Activated naive CD8-positive, alpha-beta T cell treated with anti-CD3 and anti-CD28 coated beads, Interleukin-2, amount 10 ng/mL, durations not matched to agents 7 days and 5 days (primary cell): ENCODE measurements around the gene PTPN20. TPM values are rescaled to one million over a fixed set of nuclear protein-coding genes. Genes with fewer than 3 reads are reported as not detected.
"Not testable (repeated sequence)": the region's sequence is repeated elsewhere in the genome, so short reads cannot be mapped to it uniquely, and the experiment has no call there.

Experiments used
- ATAC-seq: fragments of 150-1000 bp; cut with Tn5 transposase; one replicate; pipeline ENCODE4 v1.10.0; 2021; ENCODE audit warnings: low read depth, moderate library complexity
- POLR2A ChIA-PET: fragments of 350-600 bp; sonication (Branson Sonifier 250); formaldehyde crosslinking; loops from one replicate; lab custom pipeline; 2021; ENCODE audit warnings: antibody characterized with exemption; lab: Charles Lee
- DNase-seq: peaks from one replicate; pipeline ENCODE4 v3.0.0; 2021
- H3K27ac Mint-ChIP-seq: one replicate; pipeline ENCODE4 v1.8.0; 2022; ENCODE audit warnings: mild to moderate bottlenecking, mixed read lengths
- H3K27me3 Mint-ChIP-seq: one replicate; pipeline ENCODE4 v1.8.0; 2022; ENCODE audit warnings: mild to moderate bottlenecking, moderate library complexity, mixed read lengths
- H3K36me3 Mint-ChIP-seq: one replicate; pipeline ENCODE4 v1.8.0; 2021; ENCODE audit warnings: mild to moderate bottlenecking, mixed read lengths
- H3K4me1 Mint-ChIP-seq: one replicate; pipeline ENCODE4 v1.8.0; 2021; ENCODE audit warnings: mixed read lengths
- H3K4me3 Mint-ChIP-seq: one replicate; pipeline ENCODE4 v1.8.0; 2022; ENCODE audit warnings: mild to moderate bottlenecking, moderate library complexity, mixed read lengths
- H3K9me3 Mint-ChIP-seq: one replicate; pipeline ENCODE4 v1.8.0; 2021; ENCODE audit warnings: mixed read lengths
- total RNA-seq, 2 experiments: library from RNA; stranded (reverse); gene quantifications; one replicate each; pipeline ENCODE4 v1.2.3, GENCODE V29; 2021

The PTPN20 gene
- total RNA-seq, 2 experiments from 2014 or later: 1.6 to 2.4 TPM

DNA sequence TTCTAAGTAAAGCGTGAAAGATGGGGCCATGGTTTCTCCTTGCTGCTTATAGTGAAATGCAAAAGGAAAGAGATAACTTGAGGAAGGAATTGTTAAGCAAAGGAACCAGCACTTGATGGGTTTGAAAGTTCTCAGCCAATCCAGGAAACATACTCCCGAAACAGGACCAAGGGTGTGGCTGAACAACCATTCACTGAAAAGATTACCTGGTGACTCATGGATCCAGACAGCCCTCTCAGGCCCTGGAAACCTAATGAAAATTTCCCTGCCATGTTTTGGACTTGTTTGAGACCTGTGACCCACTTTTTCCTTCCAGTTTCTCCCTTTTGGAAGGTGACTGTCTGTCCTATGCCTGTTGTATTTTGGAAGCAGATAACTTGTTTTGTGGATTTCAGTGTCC is 11.3 kb downstream of the PTPN20 start:
- ATAC-seq: not testable (repeated sequence)

DNA sequence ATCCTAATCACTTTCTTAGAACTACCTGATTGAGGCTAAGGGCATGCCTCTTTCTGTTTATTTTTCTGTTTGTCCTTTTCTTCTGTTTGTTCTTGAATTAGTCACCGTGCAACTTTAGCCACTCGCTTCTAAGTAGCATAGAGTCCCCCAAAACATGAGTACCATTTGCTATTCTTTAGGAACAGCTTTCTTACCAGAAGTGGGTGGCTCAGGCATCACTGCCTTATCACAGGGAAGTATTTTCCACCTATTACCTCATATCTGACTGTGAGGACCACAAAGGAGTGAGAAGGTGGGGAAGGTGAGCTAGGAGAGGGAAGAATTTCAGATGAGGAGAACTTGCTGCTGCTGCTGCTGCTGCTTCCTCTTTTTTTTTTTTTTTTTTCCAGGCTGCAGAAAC is 13.9 kb downstream of the PTPN20 start:
- POLR2A ChIA-PET, ATAC-seq, H3K9me3 Mint-ChIP-seq, H3K4me1 Mint-ChIP-seq, H3K4me3 Mint-ChIP-seq, H3K36me3 Mint-ChIP-seq, H3K27ac Mint-ChIP-seq, DNase-seq, H3K27me3 Mint-ChIP-seq: not testable (repeated sequence)

More for the DNA sequence above, 11.3 kb downstream of the PTPN20 start:
- DNase-seq, POLR2A ChIA-PET, H3K27ac Mint-ChIP-seq, H3K4me3 Mint-ChIP-seq, H3K27me3 Mint-ChIP-seq, H3K4me1 Mint-ChIP-seq, H3K36me3 Mint-ChIP-seq, H3K9me3 Mint-ChIP-seq: not testable (repeated sequence)

DNA sequence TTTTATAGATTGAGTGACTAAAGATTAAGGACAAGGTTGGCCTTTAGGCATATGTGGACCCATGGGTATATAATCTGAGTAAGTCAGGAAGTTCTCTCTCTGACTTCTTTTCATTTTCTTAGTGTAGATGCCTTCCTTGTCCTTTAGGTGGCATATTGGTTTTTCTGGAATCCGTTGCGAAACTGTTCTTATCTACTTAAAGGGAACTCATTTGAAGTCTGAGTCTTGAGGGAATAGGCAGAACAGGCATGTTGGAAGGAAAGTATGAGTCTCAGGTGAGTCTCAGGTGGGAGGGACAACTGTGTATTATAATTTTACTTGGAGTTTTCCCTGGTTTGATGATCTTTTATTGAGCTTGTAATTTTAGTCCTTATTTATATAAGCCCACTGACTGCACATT is 14.6 kb downstream of the PTPN20 start:
- H3K4me3 Mint-ChIP-seq, DNase-seq, H3K36me3 Mint-ChIP-seq, H3K27me3 Mint-ChIP-seq, ATAC-seq, H3K9me3 Mint-ChIP-seq, H3K4me1 Mint-ChIP-seq, H3K27ac Mint-ChIP-seq, POLR2A ChIA-PET: not testable (repeated sequence)

DNA sequence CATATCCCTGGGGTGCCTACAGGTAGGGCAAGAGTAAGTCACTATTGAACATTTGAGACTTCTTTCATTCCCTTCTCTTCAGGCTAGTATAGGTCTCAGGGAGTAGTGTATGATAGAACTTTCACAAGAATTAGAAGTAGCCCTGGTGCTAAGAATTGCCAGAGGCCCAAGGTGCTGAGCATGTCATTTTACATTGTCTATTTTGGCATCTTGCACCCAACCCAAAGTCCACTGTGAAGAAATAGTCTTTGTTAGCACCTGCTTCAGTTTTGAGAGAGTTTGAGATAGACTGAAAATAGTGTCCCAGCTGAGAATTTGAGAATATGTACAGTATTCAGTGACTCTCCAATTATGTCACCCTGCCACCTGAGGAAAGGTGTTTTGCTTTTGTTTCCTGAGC is 17.6 kb downstream of the PTPN20 start:
- POLR2A ChIA-PET, H3K4me1 Mint-ChIP-seq, H3K9me3 Mint-ChIP-seq, H3K27ac Mint-ChIP-seq, H3K27me3 Mint-ChIP-seq, H3K36me3 Mint-ChIP-seq, H3K4me3 Mint-ChIP-seq, ATAC-seq, DNase-seq: not testable (repeated sequence)

DNA sequence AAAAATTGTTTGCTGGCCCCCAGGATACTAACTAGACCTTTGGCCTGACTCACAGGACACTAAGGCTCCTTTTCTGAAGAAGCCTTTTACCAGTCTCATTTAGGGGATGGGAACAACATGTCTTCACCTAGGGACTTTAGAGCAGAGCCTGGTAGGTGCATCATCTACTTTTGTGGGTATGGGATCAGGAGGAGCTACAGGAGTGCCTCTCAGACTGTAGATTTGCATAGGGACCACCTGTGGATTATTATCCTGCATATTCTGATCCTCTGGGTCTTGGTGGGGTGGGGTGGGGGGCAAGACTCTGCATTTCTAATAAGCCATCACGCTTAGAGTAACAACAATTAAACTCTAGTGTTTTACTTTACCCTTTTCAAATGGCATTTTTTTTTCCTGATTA is 21.2 kb downstream of the PTPN20 start:
- H3K4me1 Mint-ChIP-seq, DNase-seq, POLR2A ChIA-PET, H3K4me3 Mint-ChIP-seq, ATAC-seq, H3K9me3 Mint-ChIP-seq, H3K27ac Mint-ChIP-seq, H3K27me3 Mint-ChIP-seq, H3K36me3 Mint-ChIP-seq: not testable (repeated sequence)

DNA sequence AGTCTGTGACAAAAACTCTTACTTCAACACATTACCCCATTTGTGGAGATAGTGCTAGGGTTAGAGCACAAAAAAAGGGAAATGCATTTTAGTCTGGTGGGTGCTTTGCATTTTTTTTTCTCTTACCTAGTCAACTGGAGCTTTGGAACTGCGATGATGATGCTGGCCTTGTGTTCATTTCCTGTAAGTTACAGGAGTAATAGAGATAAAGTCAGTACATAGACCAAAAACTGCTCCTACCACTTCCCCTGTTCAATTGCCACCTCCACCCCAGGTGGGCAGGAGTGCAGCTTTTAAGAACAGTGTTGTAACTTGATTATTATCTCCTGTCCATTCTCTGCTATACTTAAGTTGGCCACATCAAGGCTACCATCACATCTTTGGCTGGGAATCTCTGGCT is 29.9 kb downstream of the PTPN20 start:
- ATAC-seq, H3K4me3 Mint-ChIP-seq, H3K27ac Mint-ChIP-seq, DNase-seq, H3K27me3 Mint-ChIP-seq, H3K36me3 Mint-ChIP-seq, H3K4me1 Mint-ChIP-seq, POLR2A ChIA-PET, H3K9me3 Mint-ChIP-seq: not testable (repeated sequence)

DNA sequence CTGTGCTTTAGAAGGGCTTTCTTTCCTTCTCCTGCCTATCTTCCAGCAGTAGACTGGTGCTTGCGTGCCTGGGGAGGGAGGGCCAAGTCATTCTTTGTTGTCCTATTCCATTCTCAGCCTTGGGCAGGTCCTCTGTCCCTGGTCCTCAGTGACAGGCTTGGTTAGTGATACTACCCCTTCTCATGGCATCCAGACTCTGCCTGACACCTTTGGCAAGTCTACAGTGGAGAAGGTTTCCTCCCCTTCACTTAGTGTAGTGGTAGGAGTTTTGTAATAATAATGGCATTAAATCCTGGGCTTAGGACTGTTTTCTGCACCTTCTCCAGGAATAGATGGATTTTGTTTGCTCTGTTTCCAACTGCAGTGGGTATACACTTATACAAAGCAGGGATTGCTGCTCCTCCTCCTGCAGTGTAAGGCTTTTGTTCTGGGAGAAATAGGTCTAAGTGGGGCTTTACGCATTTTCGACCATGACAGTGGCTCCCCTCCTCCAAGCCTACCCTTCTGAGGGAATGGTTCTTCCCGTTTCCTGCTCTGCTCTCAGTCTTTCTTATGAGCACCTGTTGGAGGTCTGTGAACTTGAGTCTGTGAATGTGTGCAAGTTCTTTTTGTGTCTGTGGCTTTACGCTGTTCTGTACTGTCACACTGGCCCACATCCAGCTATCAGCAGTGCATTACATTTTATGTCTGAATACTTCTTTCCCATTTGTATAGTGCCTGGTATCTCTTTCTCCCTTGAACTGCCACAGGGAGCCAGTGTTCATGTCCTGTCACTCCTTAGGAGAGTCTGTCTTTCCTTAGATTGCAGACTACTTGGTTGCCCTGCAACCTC is 37.7 kb downstream of the PTPN20 start:
- POLR2A ChIA-PET, ATAC-seq, H3K4me1 Mint-ChIP-seq, H3K9me3 Mint-ChIP-seq, H3K27me3 Mint-ChIP-seq, H3K36me3 Mint-ChIP-seq, H3K4me3 Mint-ChIP-seq, DNase-seq, H3K27ac Mint-ChIP-seq: not testable (repeated sequence)

DNA sequence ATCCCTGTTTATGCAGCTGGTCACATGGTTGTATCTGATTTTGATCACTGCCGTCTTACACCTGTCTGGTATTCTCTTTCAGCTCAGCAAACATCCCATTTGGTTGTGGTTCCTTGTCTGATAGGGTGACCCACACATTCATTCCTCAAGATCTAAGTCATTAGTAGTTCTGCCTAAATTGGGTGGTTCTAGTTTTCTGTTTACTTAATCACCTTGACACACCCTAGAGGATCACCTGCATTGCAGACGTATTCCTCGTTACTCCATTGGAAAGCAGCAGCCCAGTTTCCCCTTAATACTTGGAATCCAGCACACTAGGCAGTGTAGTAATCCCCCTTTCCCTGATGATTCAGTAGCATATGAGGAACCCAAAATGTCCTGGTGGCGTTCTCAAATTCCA is 41.3 kb downstream of the PTPN20 start:
- H3K9me3 Mint-ChIP-seq, H3K27me3 Mint-ChIP-seq, POLR2A ChIA-PET, DNase-seq, ATAC-seq, H3K36me3 Mint-ChIP-seq, H3K4me1 Mint-ChIP-seq, H3K4me3 Mint-ChIP-seq, H3K27ac Mint-ChIP-seq: not testable (repeated sequence)

DNA sequence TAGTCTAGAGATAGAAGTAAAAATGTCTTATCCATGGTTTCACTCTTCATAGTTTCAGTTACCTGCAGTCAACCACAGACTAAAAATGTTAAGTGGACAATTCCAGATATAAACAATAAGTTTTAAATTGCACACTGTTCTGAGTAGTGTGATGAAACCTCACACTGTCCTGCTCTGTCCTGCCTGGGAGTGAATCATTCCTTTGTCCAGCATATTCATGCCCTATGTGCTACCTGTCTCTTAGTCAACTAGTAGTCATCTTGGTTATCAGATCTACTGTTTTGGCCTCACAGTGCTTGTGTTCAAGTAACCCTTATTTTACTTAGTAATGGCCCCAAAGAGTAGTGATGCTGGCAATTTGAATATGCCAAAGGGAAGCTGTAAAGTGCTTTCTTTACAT is 49.5 kb downstream of the PTPN20 start:
- H3K9me3 Mint-ChIP-seq, H3K27ac Mint-ChIP-seq, DNase-seq, ATAC-seq, H3K27me3 Mint-ChIP-seq, H3K4me1 Mint-ChIP-seq, H3K4me3 Mint-ChIP-seq, H3K36me3 Mint-ChIP-seq, POLR2A ChIA-PET: not testable (repeated sequence)

DNA sequence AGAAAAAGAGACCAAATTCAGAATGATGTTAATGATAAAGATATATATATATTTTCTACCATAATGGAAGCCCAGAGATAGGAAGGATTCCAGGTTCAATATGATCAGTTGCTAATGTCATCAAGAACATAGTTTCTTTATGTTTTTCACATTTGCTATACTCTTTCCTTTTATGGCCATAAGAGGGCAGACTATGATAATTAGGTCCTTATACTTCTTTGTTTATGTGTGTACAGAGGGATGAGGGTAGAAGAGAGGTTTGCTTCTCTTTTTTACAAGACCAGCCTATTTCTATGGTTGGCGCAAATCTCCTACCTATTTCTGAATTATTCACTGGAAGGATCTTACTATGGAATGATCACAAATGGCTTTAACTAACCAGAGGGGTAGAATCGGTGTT is 52.1 kb downstream of the PTPN20 start:
- H3K4me1 Mint-ChIP-seq, ATAC-seq, H3K27me3 Mint-ChIP-seq, DNase-seq, H3K9me3 Mint-ChIP-seq, POLR2A ChIA-PET, H3K4me3 Mint-ChIP-seq, H3K27ac Mint-ChIP-seq, H3K36me3 Mint-ChIP-seq: not testable (repeated sequence)

DNA sequence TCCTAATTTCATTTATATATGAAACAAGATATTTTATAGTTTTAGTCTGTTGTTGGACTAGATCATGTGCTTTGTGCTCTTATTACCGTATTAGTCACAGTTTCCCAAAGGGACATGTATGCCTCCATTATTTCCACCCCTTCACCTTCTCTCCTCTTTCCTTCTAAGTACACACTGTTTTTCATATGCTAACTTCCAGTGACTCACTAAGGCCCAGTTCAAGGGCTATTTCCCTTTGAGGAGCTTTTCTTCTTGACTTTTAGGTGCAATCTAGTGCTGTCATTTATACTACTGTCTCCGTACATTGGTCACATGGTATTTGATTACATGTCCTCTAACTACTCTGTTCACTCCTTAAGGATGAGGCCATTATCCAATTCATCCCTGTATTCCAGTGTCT is 55.8 kb downstream of the PTPN20 start:
- POLR2A ChIA-PET, H3K4me3 Mint-ChIP-seq, H3K27me3 Mint-ChIP-seq, H3K27ac Mint-ChIP-seq, H3K36me3 Mint-ChIP-seq, ATAC-seq, H3K4me1 Mint-ChIP-seq, H3K9me3 Mint-ChIP-seq, DNase-seq: not testable (repeated sequence)

DNA sequence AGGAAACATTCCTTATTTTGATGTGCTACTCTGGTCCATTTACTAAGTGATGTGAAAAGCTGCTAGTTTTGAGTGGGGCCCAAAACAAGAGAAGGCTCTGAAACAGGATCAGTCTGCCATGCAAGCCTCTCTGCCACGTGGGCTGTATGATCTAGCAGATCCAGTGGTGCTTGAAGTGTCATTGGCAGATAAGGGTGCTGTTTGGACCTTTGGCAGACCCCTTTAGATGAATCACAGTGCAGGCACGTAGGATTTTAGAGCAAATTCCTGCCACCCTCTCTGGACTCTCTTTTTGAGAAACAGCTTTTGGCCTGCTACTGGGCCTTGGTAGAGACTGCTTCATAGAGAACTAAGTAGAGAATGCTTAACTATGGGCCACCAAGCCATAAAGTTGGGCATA is 69.0 kb downstream of the PTPN20 start:
- not testable (repeated sequence) for H3K9me3 Mint-ChIP-seq, ATAC-seq

DNA sequence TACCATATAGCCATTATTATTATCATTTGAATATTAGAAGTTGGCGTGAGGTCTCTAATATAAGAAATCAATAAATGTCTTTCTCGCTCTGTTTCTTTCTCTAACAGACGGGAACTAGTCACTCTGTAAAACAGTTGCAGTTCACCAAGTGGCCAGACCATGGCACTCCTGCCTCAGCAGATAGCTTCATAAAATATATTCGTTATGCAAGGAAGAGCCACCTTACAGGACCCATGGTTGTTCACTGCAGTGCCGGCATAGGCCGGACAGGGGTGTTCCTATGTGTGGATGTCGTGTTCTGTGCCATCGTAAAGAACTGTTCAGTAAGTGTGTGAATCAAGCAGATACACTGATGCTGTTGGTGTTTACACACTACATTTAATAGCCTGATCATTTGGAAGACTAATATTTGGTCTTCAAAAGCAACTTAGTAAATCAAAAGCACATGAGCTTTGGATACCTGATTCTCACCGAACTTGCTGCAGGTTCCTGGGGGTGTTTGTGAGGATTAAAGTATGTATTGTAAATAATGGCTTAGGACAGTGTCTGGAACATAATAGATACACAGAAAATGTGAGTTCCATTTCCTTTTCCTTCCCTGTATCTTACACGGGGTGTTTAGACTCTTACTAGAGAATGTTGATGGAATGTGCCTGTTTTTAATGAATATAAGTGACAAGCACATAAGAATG is 76.2 kb downstream of the PTPN20 start:
- DNase-seq, POLR2A ChIA-PET, H3K27ac Mint-ChIP-seq: not testable (repeated sequence)

More for the DNA sequence above, 69.0 kb downstream of the PTPN20 start:
- H3K27ac Mint-ChIP-seq, POLR2A ChIA-PET, DNase-seq, H3K36me3 Mint-ChIP-seq, H3K27me3 Mint-ChIP-seq, H3K4me3 Mint-ChIP-seq, H3K4me1 Mint-ChIP-seq: not testable (repeated sequence)

More for the DNA sequence above, 76.2 kb downstream of the PTPN20 start:
- H3K4me1 Mint-ChIP-seq, H3K4me3 Mint-ChIP-seq, H3K27me3 Mint-ChIP-seq, H3K9me3 Mint-ChIP-seq, H3K36me3 Mint-ChIP-seq: not testable (repeated sequence)
- peak; percentile 92 for ATAC-seq
